Spleen (tissue), 11 donors: ENCODE measurements around the gene ARHGEF28. TPM values are rescaled to one million over a fixed set of nuclear protein-coding genes. Genes with fewer than 3 reads are reported as not detected.

Experiments
- DNase-seq: peaks from one replicate; pipeline ENCODE4 v3.0.0-alpha.2; 2020
- H3K27ac ChIP-seq, 8 donors: fragments of 200-600 bp; sonication (generic) in 7 of 8; 1 replicate in 4 of 8; 2 replicates in 4 of 8; pipeline versions ENCODE4 v1.5.0 to v1.8.0; 2016 to 2021; ENCODE audit warnings: inconsistent platforms in 4 of 8, mild to moderate bottlenecking in 4 of 8, moderate library complexity in 1 of 8
- H3K27me3 ChIP-seq, 7 donors: fragments of 200-600 bp; sonication (generic) in 6 of 7; replicated peaks in 1 of 7; 1 replicate in 4 of 7; 2 replicates in 3 of 7; pipeline versions ENCODE4 v1.5.0 to v1.8.0; 2016 to 2021; ENCODE audit warnings: inconsistent platforms in 3 of 7, mild to moderate bottlenecking in 1 of 7
- H3K36me3 ChIP-seq, 6 donors: fragments of 200-600 bp; sonication (generic) in 5 of 6; 1 replicate in 4 of 6; 2 replicates in 2 of 6; pipeline versions ENCODE4 v1.5.0 to v1.8.0; 2016 to 2021; ENCODE audit warnings: inconsistent platforms in 2 of 6
- H3K4me1 ChIP-seq, 6 donors: fragments of 200-600 bp; sonication (generic) in 5 of 6; 1 replicate in 3 of 6; 2 replicates in 3 of 6; pipeline versions ENCODE4 v1.5.0 to v1.8.0; 2016 to 2021; ENCODE audit warnings: inconsistent platforms in 3 of 6
- H3K4me3 ChIP-seq, 8 donors: fragments of 200-600 bp; sonication (generic) in 7 of 8; 1 replicate in 4 of 8; 2 replicates in 4 of 8; pipeline versions ENCODE4 v1.5.0 to v1.8.0; 2016 to 2021; ENCODE audit warnings: inconsistent platforms in 4 of 8, mild to moderate bottlenecking in 4 of 8, moderate library complexity in 2 of 8
- H3K9me3 ChIP-seq, 8 donors: fragments of 200-600 bp; sonication (generic) in 7 of 8; 1 replicate in 4 of 8; 2 replicates in 4 of 8; pipeline versions ENCODE4 v1.5.0 to v1.8.0; 2016 to 2021; ENCODE audit warnings: inconsistent platforms in 4 of 8
- CTCF ChIP-seq, 11 experiments: fragments of 200-600 bp in 7 of 11; fragments of 450-650 bp in 4 of 11; sonication (generic) in 4 of 11; IDR thresholded peaks in 8 of 11; conservative IDR thresholded peaks in 3 of 11; 1 replicate in 7 of 11; 2 replicates in 4 of 11; pipeline versions ENCODE4 v1.4.0 to v1.8.0; 2016 to 2021; ENCODE audit warnings: antibody characterized with exemption in 11 of 11, inconsistent platforms in 4 of 11, mild to moderate bottlenecking in 1 of 11
- POLR2A ChIP-seq, 3 donors: fragments of 450-650 bp; IDR thresholded peaks; one replicate each; pipeline ENCODE4 v1.5.1; 2017; ENCODE audit warnings: antibody characterized with exemption in 3 of 3, mild to moderate bottlenecking in 1 of 3
- POLR2AphosphoS5 ChIP-seq, 3 donors: sonication (generic); formaldehyde crosslinking; IDR thresholded peaks; one replicate each; pipeline ENCODE4 v1.5.1; 2017; ENCODE audit warnings: antibody characterized with exemption in 3 of 3
- WGBS, 5 donors: extraction: QIAGEN DNeasy Blood & Tissue Kit in 3 of 5; methylation state at CpG; one replicate each; pipeline versions ENCODE4 v1.1.5 to v1.1.7; 2013 to 2018; 5-methylcytosine and 5-hydroxymethylcytosine counted together
- intact Hi-C: fragments of 100-400 bp; cut with DNase I; formaldehyde crosslinking; loops from one replicate; pipeline ENCODE4 v1.15.0; 2023; ENCODE audit warnings: low total_unique reads
- polyA plus RNA-seq, 3 donors: library from polyadenylated mRNA; stranded (reverse); fragments of 200-250 nt; gene quantifications; one replicate each; pipeline ENCODE4 v1.2.1, GENCODE V29; 2013
- total RNA-seq, 7 donors: library from RNA; depleted of rRNA in 3 of 7; stranded (reverse); fragments of >200 nt in 3 of 7; fragmentation: NEBNext Ultra II Directional in 4 of 7; extraction: Animal tissue kit (Norgen Biotek cat#: 25700) in 4 of 7; gene quantifications; one replicate each; pipeline versions ENCODE4 v1.1.0 to v1.2.1, GENCODE V29; 2016 to 2021
- donor health status: healthy with polysubstance abuse.
- donor health status: DM: no; HTN: no; CAD: no; lungs with moderate emphysema.
- donor health status: DM: no; HTN: no; CAD: no.
- donor health status: Bipolar disorder and iron deficiency.
- donor health status: healthy.
- donor health status: DM: no; HTN: no; CAD: no.
- donor health status: DM: yes; HTN: yes; CAD: no.

The ARHGEF28 gene
- total and polyA plus RNA-seq, 10 donors, result 0.53 to 17.5 (median 8.8) TPM

- TF ChIP-seq POLR2AphosphoS5 (IDR thresholded peaks at IDR 0.05) (no peak), CTCF (IDR thresholded peaks at IDR 0.05 in 8 of 11, conservative IDR thresholded peaks at IDR 0.05 in 3 of 11) (no peak), POLR2A (IDR thresholded peaks at IDR 0.05) (no peak)
- 80 to 91% (median 82%) methylated on average over 3 of the region's 3 CpGs for WGBS, 5 donors
Measured at GRCh38 chr5:73828465-73828864, 202.5 kb downstream of the ARHGEF28 start.

GRCh38 chr5:73830646-73831045 lies 204.7 kb downstream of the ARHGEF28 start:
- no peaks in the 10 kb centered on the region for H3K36me3 ChIP-seq
- no peak for DNase-seq
- H3K27me3 ChIP-seq, result no peaks in the 10 kb centered on the region
- no peak overlapping the region for H3K4me3 ChIP-seq
- no peak overlapping the region for H3K27ac ChIP-seq
- TF ChIP-seq POLR2AphosphoS5 (IDR thresholded peaks at IDR 0.05) (no peak), CTCF (IDR thresholded peaks at IDR 0.05 in 8 of 11, conservative IDR thresholded peaks at IDR 0.05 in 3 of 11) (no peak), POLR2A (IDR thresholded peaks at IDR 0.05) (no peak)
- WGBS, 5 donors, result 88 to 98% (median 93%) methylated on average over 1 of the region's 1 CpG
- H3K4me1 ChIP-seq, result no peaks in the 10 kb centered on the region
- intact Hi-C loops, result no loop called here
- no peaks in the 10 kb centered on the region for H3K9me3 ChIP-seq

More at GRCh38 chr5:73828465-73828864, 202.5 kb downstream of the ARHGEF28 start:
- Histone ChIP-seq H3K36me3 (no peaks in the 10 kb centered on the region), H3K4me1 (no peaks in the 10 kb centered on the region), H3K27ac (no peak overlapping the region), H3K9me3 (no peaks in the 10 kb centered on the region), H3K4me3 (no peak overlapping the region), H3K27me3 (no peaks in the 10 kb centered on the region)
- DNase-seq, result no peak
- intact Hi-C loops, result no loop called here

- TF ChIP-seq CTCF (IDR thresholded peaks at IDR 0.05 in 8 of 11, conservative IDR thresholded peaks at IDR 0.05 in 3 of 11) (no peak), POLR2AphosphoS5 (IDR thresholded peaks at IDR 0.05) (no peak), POLR2A (IDR thresholded peaks at IDR 0.05) (no peak)
- intact Hi-C loops, result no loop called here
- Histone ChIP-seq H3K4me3 (no peak overlapping the region), H3K27ac (no peak overlapping the region), H3K27me3 (no peaks in the 10 kb centered on the region), H3K36me3 (no peaks in the 10 kb centered on the region), H3K4me1 (no peaks in the 10 kb centered on the region), H3K9me3 (no peaks in the 10 kb centered on the region)
- WGBS, 5 donors, result 73 to 98% (median 91%) methylated on average over 3 of the region's 3 CpGs
- no peak for DNase-seq
Measured at GRCh38 chr5:73831066-73831465, 205.1 kb downstream of the ARHGEF28 start.

- Histone ChIP-seq H3K36me3 (no peaks in the 10 kb centered on the region), H3K9me3 (peaks cover 0 to 7% (median 0%) of the 10 kb centered on the region in 8 donors), H3K4me1 (no peaks in the 10 kb centered on the region), H3K27me3 (no peaks in the 10 kb centered on the region), H3K27ac (no peak overlapping the region), H3K4me3 (no peak overlapping the region)
- intact Hi-C loops, result no loop called here
- no peak for DNase-seq
- WGBS, 5 donors, result 85 to 98% (median 93%) methylated on average over 2 of the region's 2 CpGs
- no peak for TF ChIP-seq CTCF (IDR thresholded peaks at IDR 0.05 in 8 of 11, conservative IDR thresholded peaks at IDR 0.05 in 3 of 11)
- no peak for TF ChIP-seq POLR2A (IDR thresholded peaks at IDR 0.05)
- no peak for TF ChIP-seq POLR2AphosphoS5 (IDR thresholded peaks at IDR 0.05)
Measured at GRCh38 chr5:73834693-73835092, 208.7 kb downstream of the ARHGEF28 start.
